NT2/D1 (cell line): ENCODE measurements around the gene CNTLN.

ENCODE experiments used
- SUZ12 ChIP-seq: IDR thresholded peaks from 2 replicates; pipeline ENCODE4 v1.6.1; 2011; ENCODE audit not compliant: insufficient read length, insufficient read depth; ENCODE audit errors: extremely low read depth
- YY1 ChIP-seq: IDR thresholded peaks from 2 replicates; pipeline ENCODE4 v1.6.1; 2011; ENCODE audit not compliant: insufficient read length, insufficient read depth

- TF ChIP-seq SUZ12 (no peak), YY1 (no peak)
Measured at GRCh38 chr9:17130291-17130690, 4.5 kb upstream of the CNTLN start.
